ENCODE results near the gene GLIS1. TPM values are rescaled to one million over a fixed set of nuclear protein-coding genes. Genes with fewer than 3 reads are reported as not detected.

Gene GLIS1
- total RNA-seq, 1 donor, result 1.6 TPM

DNA sequence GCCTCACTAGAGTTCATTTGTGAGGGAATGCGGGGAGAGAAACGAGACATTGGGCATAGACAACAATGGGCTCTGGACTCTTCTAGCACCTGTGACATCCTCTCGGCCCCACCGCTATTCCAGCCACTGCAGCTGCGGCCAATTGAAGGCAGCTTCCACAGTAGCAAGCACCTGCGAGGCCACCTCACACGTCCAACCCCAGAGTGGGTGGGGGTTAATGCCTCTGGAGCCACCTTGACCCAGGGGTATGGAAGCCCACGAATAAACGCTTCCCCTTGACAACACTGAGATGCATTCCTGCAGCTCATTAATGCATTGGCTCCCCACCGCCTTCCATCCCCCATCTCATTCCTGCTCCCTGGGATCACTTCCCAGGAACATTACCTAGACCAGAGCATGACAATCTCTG lies 104.4 kb downstream of the GLIS1 start:
- no peak overlapping the region for H3K4me3 ChIP-seq (ENCODE audit: low read depth, low read length)
- TF ChIP-seq, protein P1, sequence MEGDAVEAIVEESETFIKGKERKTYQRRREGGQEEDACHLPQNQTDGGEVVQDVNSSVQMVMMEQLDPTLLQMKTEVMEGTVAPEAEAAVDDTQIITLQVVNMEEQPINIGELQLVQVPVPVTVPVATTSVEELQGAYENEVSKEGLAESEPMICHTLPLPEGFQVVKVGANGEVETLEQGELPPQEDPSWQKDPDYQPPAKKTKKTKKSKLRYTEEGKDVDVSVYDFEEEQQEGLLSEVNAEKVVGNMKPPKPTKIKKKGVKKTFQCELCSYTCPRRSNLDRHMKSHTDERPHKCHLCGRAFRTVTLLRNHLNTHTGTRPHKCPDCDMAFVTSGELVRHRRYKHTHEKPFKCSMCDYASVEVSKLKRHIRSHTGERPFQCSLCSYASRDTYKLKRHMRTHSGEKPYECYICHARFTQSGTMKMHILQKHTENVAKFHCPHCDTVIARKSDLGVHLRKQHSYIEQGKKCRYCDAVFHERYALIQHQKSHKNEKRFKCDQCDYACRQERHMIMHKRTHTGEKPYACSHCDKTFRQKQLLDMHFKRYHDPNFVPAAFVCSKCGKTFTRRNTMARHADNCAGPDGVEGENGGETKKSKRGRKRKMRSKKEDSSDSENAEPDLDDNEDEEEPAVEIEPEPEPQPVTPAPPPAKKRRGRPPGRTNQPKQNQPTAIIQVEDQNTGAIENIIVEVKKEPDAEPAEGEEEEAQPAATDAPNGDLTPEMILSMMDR (IDR thresholded peaks at IDR 0.05; ENCODE audit: insufficient read depth, low read length), result no peak
- DNase-seq (ENCODE audit: low read depth), result no peak

DNA sequence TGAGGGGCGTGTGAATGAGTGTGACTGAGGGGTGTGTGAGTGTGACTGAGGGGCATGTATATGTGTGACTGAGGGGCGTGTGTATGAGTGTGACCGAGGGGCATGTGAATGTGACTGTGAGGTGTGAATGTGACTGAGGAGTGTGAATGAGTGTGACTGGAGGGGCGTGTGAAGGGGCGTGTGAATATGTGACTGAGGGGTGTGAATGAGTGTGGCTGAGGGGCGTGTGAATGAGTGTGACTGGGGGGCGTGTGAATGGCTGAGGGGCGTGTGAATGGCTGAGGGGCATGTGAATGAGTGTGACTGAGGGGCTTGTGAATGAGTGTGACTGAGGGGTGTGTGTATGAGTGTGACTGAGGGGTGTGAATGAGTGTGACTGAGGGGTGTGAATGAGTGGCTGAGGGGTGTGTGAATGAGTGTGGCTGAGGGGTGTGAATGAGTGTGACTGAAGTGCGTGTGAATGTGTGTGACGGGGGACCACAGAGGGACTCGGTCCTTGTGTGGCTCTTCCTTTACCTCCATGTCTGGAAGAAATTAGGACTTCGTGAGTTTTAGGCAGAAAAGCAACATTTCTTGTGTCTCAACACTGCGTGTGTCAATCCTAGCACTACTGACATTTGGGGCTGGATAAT lies 105.8 kb downstream of the GLIS1 start:
- no peak overlapping the region for H3K4me3 ChIP-seq (ENCODE audit: low read depth, low read length)
- DNase-seq (ENCODE audit: low read depth), result no peak
- TF ChIP-seq, protein P1 (IDR thresholded peaks at IDR 0.05; ENCODE audit: insufficient read depth, low read length), result no peak

DNA sequence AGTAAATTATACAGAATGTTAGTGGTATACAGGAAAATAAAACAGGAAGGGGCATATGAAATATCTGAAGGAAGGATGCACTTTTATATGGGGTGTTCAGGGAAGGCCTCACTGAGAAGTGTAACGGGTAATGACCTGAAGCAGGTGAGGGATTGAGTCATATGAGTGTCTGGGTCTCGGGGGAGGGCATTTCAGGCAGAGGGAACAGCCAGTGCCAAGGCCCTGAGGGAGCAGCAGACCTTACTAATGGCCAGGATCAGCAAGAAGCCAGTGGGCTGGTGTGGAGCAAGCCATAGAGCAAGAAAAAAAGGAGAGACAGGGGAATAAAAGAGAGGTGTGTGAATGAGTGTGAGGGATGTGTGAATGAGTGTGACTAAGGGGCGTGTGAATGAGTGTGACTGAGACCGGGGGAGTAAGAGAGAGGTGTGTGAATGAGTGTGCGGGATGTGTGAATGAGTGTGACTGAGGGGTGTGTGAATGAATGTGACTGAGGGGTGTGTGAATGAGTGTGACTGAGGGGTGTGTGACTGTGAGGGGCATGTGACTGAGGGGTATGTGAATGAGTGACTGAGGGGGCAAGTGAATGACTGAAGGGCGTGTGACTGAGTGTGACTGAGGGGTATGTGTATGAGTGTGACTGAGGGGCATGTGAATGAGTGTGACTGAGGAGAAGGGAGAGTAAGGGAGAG lies 107.2 kb downstream of the GLIS1 start:
- no peak overlapping the region for H3K4me3 ChIP-seq (ENCODE audit: low read depth, low read length)
- no peak for DNase-seq (ENCODE audit: low read depth)
- TF ChIP-seq, protein P1 (IDR thresholded peaks at IDR 0.05; ENCODE audit: insufficient read depth, low read length), result no peak

GRCh38 chr1:53629101-53629691 lies 109.8 kb downstream of the GLIS1 start:
- DNase-seq (ENCODE audit: low read depth), result no peak
- TF ChIP-seq, protein P1 (IDR thresholded peaks at IDR 0.05; ENCODE audit: insufficient read depth, low read length), result no peak
- no peak overlapping the region for H3K4me3 ChIP-seq (ENCODE audit: low read depth, low read length)

DNA sequence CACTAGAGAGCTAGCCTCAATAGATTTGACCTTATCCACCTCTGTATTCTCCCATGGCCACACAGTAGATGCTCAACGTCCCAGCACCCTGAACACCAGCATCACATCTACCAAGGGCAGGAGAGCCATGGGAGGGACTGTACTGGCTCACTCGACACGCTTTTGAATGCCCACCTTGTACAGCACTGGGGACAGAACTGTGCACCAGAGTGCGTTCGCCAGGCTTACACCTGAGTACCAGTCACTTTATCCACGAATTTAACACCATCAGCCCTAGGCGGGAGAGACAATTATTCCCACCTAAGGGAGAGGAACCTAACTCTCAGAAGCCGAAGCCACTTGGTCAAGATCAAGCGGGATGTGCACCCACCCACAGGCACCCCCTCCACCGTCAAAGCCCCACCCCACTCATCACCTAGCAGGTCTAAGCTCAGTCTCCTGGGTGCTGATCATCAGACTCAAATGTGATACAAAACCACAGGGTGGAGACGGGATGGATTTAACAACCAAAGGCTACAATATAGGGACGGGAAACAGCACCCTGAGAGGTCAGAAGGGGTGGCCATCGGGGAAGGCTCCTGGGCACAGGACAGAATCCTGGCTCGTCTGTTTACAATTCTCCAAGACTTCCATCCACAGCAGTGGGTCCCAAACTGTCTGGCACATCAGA lies 110.5 kb downstream of the GLIS1 start:
- no peak for DNase-seq (ENCODE audit: low read depth)
- H3K4me3 ChIP-seq (ENCODE audit: low read depth, low read length), result no peak overlapping the region
- TF ChIP-seq, protein P1 (IDR thresholded peaks at IDR 0.05; ENCODE audit: insufficient read depth, low read length), result no peak

DNA sequence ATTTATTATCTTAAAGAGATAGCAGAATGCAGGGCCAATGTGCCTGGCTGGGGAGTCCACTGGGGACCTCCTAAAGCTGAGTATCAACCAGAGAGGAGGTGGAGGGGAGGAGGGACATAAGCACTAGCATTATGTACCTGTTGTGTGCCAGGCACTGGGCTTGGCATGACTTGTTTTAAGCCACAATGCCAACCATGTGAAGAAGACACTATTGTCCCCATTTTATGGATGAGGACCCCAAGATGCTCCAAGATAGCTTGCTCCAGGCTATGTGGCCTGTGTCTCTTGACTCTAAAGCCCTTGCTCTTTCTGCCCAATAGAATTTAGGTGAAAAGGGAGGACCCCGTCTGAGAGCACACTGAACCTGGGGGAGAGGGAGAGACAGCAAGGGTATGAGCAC lies 111.3 kb downstream of the GLIS1 start:
- TF ChIP-seq, protein P1 (IDR thresholded peaks at IDR 0.05; ENCODE audit: insufficient read depth, low read length), result no peak
- no peak overlapping the region for H3K4me3 ChIP-seq (ENCODE audit: low read depth, low read length)
- no peak for DNase-seq (ENCODE audit: low read depth)
